ENCODE measurements around the gene CDR2L. TPM values are rescaled to one million over a fixed set of nuclear protein-coding genes. Genes with fewer than 3 reads are reported as not detected.
A peak's percentile ranks its signal among the peaks of the same experiment; 100 is the strongest.

Gene CDR2L
- total and polyA plus RNA-seq, 4 donors, result 8.5 to 19.0 (median 11.2) TPM

GRCh38 chr17:75046407-75047289 lies 59.2 kb downstream of the CDR2L start, which contains the start of the genes ATP5PD and KCTD2:
ATP5PD (minus strand) TSS chr17:75046969; CDS start chr17:75042650, 4,319 bp downstream.
KCTD2 (plus strand) TSS chr17:75047225; CDS start chr17:75047251, 26 bp downstream.
- DNase-seq (peak; percentile 97 to 98 (median 97)), ATAC-seq (ENCODE audit: insufficient read depth, low FRiP score) (peak; percentile 99)
- Histone ChIP-seq H3K27me3 (ENCODE audit: control insufficient read depth in 3 of 3, insufficient read depth in 3 of 3, low read length in 2 of 3) (no peaks in the 10 kb centered on the region), H3K9ac (ENCODE audit: insufficient read depth in 1 of 2, low read length in 2 of 2) (peak within 1 kb of the TSS; percentile 49 to 77), H3K27ac (ENCODE audit: low read depth in 1 of 2, low read length in 1 of 2) (peak within 1 kb of the TSS; percentile 98 to 99), H3K4me3 (peak within 1 kb of the TSS; percentile 94), H3K4me1 (ENCODE audit: control insufficient read depth in 5 of 5, insufficient read depth in 5 of 5, low read length in 5 of 5) (peaks cover 0 to 18% (median 3%) of the 10 kb centered on the region in 5 donors), H3K9me3 (ENCODE audit: control insufficient read depth in 4 of 4, insufficient read depth in 3 of 4, low read length in 3 of 4) (no peaks in the 10 kb centered on the region), H3K36me3 (ENCODE audit: control insufficient read depth in 4 of 4, insufficient read depth in 4 of 4, low read length in 4 of 4) (peaks cover 5 to 10% (median 7%) of the 10 kb centered on the region in 4 donors)
- peak; percentile 3 for TF ChIP-seq CTCF (IDR thresholded peaks at IDR 0.05; ENCODE audit: control extremely low read depth, extremely low read depth)
- WGBS, 2 donors, result 0 to 1% methylated on average over 52 to 72 of the region's 72 CpGs

GRCh38 chr17:75047398-75048098 lies 60.1 kb downstream of the CDR2L start:
- H3K9me3 ChIP-seq (ENCODE audit: control insufficient read depth in 4 of 4, insufficient read depth in 3 of 4, low read length in 3 of 4), result no peaks in the 10 kb centered on the region
- peaks cover 0 to 18% (median 3%) of the 10 kb centered on the region in 5 donors for H3K4me1 ChIP-seq (ENCODE audit: control insufficient read depth in 5 of 5, insufficient read depth in 5 of 5, low read length in 5 of 5)
- TF ChIP-seq CTCF (IDR thresholded peaks at IDR 0.05; ENCODE audit: control extremely low read depth, extremely low read depth), result no peak
- DNase-seq, result peak; percentile 41 to 46 (median 42)
- WGBS, 2 donors, result 1 to 2% methylated on average over 26 to 38 of the region's 38 CpGs
- H3K4me3 ChIP-seq, result peak overlapping the region; percentile 94
- peak overlapping the region; percentile 64 to 91 for H3K27ac ChIP-seq (ENCODE audit: low read depth in 1 of 2, low read length in 1 of 2)
- ATAC-seq (ENCODE audit: insufficient read depth, low FRiP score), result no peak
- H3K36me3 ChIP-seq (ENCODE audit: control insufficient read depth in 4 of 4, insufficient read depth in 4 of 4, low read length in 4 of 4), result peaks cover 0 to 11% (median 8%) of the 10 kb centered on the region in 4 donors
- H3K27me3 ChIP-seq (ENCODE audit: control insufficient read depth in 3 of 3, insufficient read depth in 3 of 3, low read length in 2 of 3), result no peaks in the 10 kb centered on the region
- H3K9ac ChIP-seq (ENCODE audit: insufficient read depth in 1 of 2, low read length in 2 of 2), result peak overlapping the region in 1 of 2 donors; percentile 49

- ATAC-seq (ENCODE audit: insufficient read depth, low FRiP score) (no peak), DNase-seq (peak in 2 of 3 donors; percentile 30 to 34)
- Histone ChIP-seq H3K9me3 (ENCODE audit: control insufficient read depth in 4 of 4, insufficient read depth in 3 of 4, low read length in 3 of 4) (no peaks in the 10 kb centered on the region), H3K36me3 (ENCODE audit: control insufficient read depth in 4 of 4, insufficient read depth in 4 of 4, low read length in 4 of 4) (peaks cover 6 to 17% (median 14%) of the 10 kb centered on the region in 4 donors), H3K4me3 (no peak overlapping the region), H3K9ac (ENCODE audit: insufficient read depth in 1 of 2, low read length in 2 of 2) (peak overlapping the region in 1 of 2 donors; percentile 77), H3K27ac (ENCODE audit: low read depth in 1 of 2, low read length in 1 of 2) (peak overlapping the region in 1 of 2 donors; percentile 27), H3K4me1 (ENCODE audit: control insufficient read depth in 5 of 5, insufficient read depth in 5 of 5, low read length in 5 of 5) (peaks cover 0 to 18% (median 3%) of the 10 kb centered on the region in 5 donors), H3K27me3 (ENCODE audit: control insufficient read depth in 3 of 3, insufficient read depth in 3 of 3, low read length in 2 of 3) (no peaks in the 10 kb centered on the region)
- TF ChIP-seq CTCF (IDR thresholded peaks at IDR 0.05; ENCODE audit: control extremely low read depth, extremely low read depth), result no peak
- WGBS, 2 donors, result 37 to 43% methylated on average over 5 of the region's 5 CpGs
Observed at GRCh38 chr17:75048249-75048878, 60.9 kb downstream of the CDR2L start.

All from lung (tissue), 12 donors.